Measurements from ENCODE around the gene TOM1.

The TOM1 gene

DNA sequence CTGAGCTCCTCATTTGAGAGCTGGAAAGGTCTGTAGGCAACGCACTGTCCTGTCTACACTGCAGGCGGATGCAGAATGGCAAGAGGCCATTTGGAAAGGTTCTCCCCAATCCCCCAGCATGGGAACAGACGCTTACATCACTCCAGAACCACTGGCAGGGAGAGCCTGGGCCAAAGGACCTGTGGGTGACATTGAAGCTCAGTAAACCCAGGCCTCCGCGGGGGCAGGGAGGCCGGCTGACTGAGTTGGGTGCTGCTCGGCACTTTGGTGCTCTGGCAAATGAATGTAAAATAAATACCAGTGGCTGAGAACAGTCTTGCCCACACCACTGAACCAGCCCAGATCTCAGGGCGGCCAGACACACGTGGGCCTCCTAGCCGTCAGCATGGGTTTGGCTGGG is 22.4 kb downstream of the TOM1 start:
- TF ChIP-seq, protein P1, sequence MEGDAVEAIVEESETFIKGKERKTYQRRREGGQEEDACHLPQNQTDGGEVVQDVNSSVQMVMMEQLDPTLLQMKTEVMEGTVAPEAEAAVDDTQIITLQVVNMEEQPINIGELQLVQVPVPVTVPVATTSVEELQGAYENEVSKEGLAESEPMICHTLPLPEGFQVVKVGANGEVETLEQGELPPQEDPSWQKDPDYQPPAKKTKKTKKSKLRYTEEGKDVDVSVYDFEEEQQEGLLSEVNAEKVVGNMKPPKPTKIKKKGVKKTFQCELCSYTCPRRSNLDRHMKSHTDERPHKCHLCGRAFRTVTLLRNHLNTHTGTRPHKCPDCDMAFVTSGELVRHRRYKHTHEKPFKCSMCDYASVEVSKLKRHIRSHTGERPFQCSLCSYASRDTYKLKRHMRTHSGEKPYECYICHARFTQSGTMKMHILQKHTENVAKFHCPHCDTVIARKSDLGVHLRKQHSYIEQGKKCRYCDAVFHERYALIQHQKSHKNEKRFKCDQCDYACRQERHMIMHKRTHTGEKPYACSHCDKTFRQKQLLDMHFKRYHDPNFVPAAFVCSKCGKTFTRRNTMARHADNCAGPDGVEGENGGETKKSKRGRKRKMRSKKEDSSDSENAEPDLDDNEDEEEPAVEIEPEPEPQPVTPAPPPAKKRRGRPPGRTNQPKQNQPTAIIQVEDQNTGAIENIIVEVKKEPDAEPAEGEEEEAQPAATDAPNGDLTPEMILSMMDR (IDR thresholded peaks at IDR 0.05; ENCODE audit: poor library complexity, severe bottlenecking), result no peak
- H3K27ac ChIP-seq (ENCODE audit: poor library complexity, severe bottlenecking), result no peak overlapping the region
- no peak for DNase-seq (ENCODE audit: low spot score)
- H3K9me3 ChIP-seq (ENCODE audit: severe bottlenecking), result no peaks in the 10 kb centered on the region
- no peak for ATAC-seq (ENCODE audit: low read depth)
- H3K36me3 ChIP-seq (ENCODE audit: low read depth), result peaks cover 11% of the 10 kb centered on the region; the same call in 1 of the 2 replicates
- H3K27me3 ChIP-seq (ENCODE audit: insufficient read depth, poor library complexity, severe bottlenecking), result no peaks in the 10 kb centered on the region
- no peak overlapping the region for H3K4me3 ChIP-seq (ENCODE audit: severe bottlenecking)
- H3K4me1 ChIP-seq (ENCODE audit: insufficient read depth, poor library complexity, severe bottlenecking), result no peaks in the 10 kb centered on the region

DNA sequence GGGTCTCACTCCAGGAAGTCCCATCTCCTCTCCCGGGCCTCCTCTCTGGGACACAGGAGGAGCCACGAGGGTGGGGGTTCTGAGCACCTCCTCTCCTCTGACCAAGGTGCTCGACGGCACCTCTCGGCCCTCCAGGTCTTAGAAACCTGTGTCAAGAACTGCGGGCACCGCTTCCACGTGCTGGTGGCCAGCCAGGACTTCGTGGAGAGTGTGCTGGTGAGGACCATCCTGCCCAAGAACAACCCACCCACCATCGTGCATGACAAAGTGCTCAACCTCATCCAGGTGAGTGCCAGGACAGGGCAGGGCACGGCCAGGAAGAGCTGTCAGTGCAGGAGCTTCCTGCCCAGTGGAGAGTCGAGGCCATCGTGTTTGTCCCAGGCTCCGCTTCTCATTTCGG is 23.2 kb downstream of the TOM1 start:
- H3K4me1 ChIP-seq (ENCODE audit: insufficient read depth, poor library complexity, severe bottlenecking), result no peaks in the 10 kb centered on the region
- TF ChIP-seq, protein P1 (IDR thresholded peaks at IDR 0.05; ENCODE audit: poor library complexity, severe bottlenecking), result no peak
- H3K4me3 ChIP-seq (ENCODE audit: severe bottlenecking), result no peak overlapping the region
- ATAC-seq (ENCODE audit: low read depth) (no peak), DNase-seq (ENCODE audit: low spot score) (no peak)
- no peak overlapping the region for H3K27ac ChIP-seq (ENCODE audit: poor library complexity, severe bottlenecking)
- H3K36me3 ChIP-seq (ENCODE audit: low read depth), result peaks cover 15% of the 10 kb centered on the region; the same call in 1 of the 2 replicates
- H3K27me3 ChIP-seq (ENCODE audit: insufficient read depth, poor library complexity, severe bottlenecking), result no peaks in the 10 kb centered on the region
- H3K9me3 ChIP-seq (ENCODE audit: severe bottlenecking), result no peaks in the 10 kb centered on the region

DNA sequence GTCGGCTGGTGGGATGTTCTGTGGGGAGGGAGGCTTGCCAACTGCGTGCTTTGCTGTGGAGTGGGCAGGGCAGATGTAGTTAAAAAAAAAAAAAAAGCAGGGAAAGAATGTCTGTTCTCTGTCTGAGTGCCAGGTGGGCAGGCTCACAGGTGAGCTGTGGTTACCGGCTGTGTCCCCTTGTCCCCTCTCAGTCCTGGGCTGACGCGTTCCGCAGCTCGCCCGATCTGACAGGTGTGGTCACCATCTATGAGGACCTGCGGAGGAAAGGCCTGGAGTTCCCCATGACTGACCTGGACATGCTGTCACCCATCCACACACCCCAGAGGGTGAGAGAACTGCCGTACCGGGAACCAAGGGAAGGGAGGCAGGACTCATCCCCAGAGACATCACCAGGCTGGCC is 23.6 kb downstream of the TOM1 start:
- no peaks in the 10 kb centered on the region for H3K4me1 ChIP-seq (ENCODE audit: insufficient read depth, poor library complexity, severe bottlenecking)
- ATAC-seq (ENCODE audit: low read depth), result no peak
- H3K27me3 ChIP-seq (ENCODE audit: insufficient read depth, poor library complexity, severe bottlenecking), result no peaks in the 10 kb centered on the region
- H3K9me3 ChIP-seq (ENCODE audit: severe bottlenecking), result no peaks in the 10 kb centered on the region
- no peak overlapping the region for H3K4me3 ChIP-seq (ENCODE audit: severe bottlenecking)
- peaks cover 15% of the 10 kb centered on the region; the same call in 1 of the 2 replicates for H3K36me3 ChIP-seq (ENCODE audit: low read depth)
- DNase-seq (ENCODE audit: low spot score), result no peak
- TF ChIP-seq, protein P1 (IDR thresholded peaks at IDR 0.05; ENCODE audit: poor library complexity, severe bottlenecking), result no peak
- H3K27ac ChIP-seq (ENCODE audit: poor library complexity, severe bottlenecking), result no peak overlapping the region

DNA sequence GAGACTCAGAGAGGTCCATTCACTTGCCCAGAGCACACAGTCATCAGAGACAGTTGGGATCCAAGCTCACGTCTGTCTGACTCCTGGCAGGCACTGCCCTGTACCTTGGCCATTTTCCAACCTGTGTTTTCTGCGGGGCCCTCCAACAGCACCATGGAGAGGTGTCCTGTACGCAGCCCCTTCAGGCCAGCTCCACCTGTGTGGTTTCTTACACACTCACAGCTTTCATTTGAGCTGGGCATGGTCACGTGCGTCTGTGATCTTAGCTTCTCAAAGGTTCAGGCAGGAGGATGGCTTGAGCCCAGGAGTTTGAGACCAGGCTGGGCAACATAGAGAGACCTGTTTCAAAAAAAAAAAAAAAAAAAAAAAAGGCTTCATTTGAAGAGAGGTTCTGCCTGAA is 24.4 kb downstream of the TOM1 start:
- Histone ChIP-seq H3K27me3 (ENCODE audit: insufficient read depth, poor library complexity, severe bottlenecking) (no peaks in the 10 kb centered on the region), H3K9me3 (ENCODE audit: severe bottlenecking) (no peaks in the 10 kb centered on the region), H3K27ac (ENCODE audit: poor library complexity, severe bottlenecking) (no peak overlapping the region), H3K4me3 (ENCODE audit: severe bottlenecking) (no peak overlapping the region), H3K4me1 (ENCODE audit: insufficient read depth, poor library complexity, severe bottlenecking) (no peaks in the 10 kb centered on the region), H3K36me3 (ENCODE audit: low read depth) (peaks cover 15% of the 10 kb centered on the region; the same call in 1 of the 2 replicates)
- TF ChIP-seq, protein P1 (IDR thresholded peaks at IDR 0.05; ENCODE audit: poor library complexity, severe bottlenecking), result no peak
- no peak for DNase-seq (ENCODE audit: low spot score)
- no peak for ATAC-seq (ENCODE audit: low read depth)

DNA sequence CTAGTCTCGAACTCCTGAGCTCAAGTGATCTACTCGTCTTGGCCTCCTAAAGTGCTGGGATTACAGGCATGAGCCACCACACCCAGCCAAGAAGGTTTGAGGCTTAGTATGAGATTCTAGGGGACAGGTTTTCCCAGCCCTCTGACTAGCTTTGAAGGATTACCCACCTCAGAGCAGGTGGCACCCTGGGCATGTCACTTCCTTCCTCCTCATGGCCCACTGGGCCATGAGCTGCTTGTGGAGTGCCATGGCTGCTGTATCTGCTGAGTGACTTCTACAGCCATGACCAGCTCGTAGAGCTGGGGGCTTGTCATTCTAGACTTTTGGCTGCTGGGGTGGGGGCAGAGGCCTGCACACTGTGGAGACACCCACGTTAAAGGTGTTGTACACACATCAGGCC is 25.1 kb downstream of the TOM1 start:
- DNase-seq (ENCODE audit: low spot score) (no peak), ATAC-seq (ENCODE audit: low read depth) (no peak)
- Histone ChIP-seq H3K27ac (ENCODE audit: poor library complexity, severe bottlenecking) (no peak overlapping the region), H3K4me3 (ENCODE audit: severe bottlenecking) (no peak overlapping the region), H3K9me3 (ENCODE audit: severe bottlenecking) (no peaks in the 10 kb centered on the region), H3K27me3 (ENCODE audit: insufficient read depth, poor library complexity, severe bottlenecking) (no peaks in the 10 kb centered on the region), H3K36me3 (ENCODE audit: low read depth) (peaks cover 21% of the 10 kb centered on the region; the same call in 1 of the 2 replicates), H3K4me1 (ENCODE audit: insufficient read depth, poor library complexity, severe bottlenecking) (no peaks in the 10 kb centered on the region)
- TF ChIP-seq, protein P1 (IDR thresholded peaks at IDR 0.05; ENCODE audit: poor library complexity, severe bottlenecking), result no peak
